Measurements from ENCODE around the gene ACE2.

The ACE2 gene

DNA sequence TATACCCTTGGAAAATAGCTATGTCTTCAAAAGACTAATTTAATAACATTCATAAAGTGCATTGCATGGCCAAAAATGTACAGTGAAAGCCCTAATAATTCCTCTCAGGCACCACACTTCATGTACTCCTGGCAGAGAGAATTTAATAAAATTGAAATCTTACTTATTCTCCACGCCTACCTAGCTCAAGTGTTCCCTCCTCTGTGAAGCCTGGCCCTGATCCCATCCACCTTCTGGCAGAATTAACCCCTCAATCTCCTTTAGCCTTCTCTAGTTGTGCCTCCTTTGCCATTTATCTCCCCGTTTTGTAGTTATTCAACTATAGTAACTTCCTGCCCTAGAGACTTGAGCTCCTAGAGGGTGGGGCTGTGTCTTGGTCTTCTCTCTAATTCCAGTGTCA lies 26.7 kb downstream of the ACE2 start:
- DNase-seq (ENCODE audit: low spot score): no peak

DNA sequence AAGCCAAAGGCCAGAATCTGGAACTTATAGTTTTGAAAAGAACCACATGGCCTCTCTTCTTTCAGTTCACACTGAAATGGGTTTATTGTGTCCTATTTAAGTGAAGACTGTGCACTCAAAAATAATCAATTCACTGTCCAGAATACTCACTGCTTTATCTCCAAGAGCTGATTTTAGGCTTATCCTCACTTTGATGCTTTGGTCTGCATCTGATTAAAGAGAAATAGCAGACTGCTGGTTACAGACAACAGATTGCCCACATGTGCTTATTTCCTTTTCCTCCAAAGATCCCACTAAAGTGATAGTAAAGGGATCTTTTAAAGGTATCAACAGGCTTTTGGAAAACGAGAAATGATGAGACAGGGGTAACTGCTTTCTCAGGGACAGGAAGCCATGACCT lies 30.6 kb downstream of the ACE2 start:
- no peak for DNase-seq (ENCODE audit: low spot score)

DNA sequence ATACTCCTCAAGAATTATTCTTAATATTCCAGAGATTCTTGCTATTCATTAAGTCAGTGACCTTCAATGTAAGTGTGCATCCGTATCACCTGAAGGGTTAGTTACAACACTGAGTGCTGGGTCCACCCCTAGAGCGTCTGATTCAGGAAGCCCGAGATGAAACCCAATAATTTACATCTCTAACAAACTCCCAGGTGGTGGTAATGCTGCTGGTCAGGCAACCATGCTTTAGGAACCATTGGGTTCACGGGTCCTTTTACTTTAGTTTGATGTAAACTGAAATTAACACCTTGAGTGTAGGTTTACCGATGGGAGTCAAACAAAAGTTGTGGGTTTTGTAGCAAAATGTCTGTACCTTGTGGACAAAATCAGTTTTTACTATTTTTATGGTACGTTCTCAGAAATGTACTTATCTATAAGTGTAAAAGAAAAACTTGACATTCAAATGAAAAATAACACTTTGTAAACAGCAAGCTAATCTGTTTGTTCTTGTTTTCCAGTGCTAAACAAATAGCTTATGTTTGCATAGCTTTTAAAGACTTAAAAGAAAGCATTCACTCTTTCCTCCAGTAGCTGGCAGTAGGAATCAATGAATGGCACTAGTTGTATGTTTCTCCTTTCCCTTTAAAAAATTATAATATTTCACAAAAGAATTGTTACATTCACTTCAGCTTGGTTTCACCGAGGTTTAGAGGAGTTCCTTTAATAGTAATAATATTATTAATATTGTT lies 32.7 kb downstream of the ACE2 start:
- DNase-seq (ENCODE audit: low spot score): no peak

DNA sequence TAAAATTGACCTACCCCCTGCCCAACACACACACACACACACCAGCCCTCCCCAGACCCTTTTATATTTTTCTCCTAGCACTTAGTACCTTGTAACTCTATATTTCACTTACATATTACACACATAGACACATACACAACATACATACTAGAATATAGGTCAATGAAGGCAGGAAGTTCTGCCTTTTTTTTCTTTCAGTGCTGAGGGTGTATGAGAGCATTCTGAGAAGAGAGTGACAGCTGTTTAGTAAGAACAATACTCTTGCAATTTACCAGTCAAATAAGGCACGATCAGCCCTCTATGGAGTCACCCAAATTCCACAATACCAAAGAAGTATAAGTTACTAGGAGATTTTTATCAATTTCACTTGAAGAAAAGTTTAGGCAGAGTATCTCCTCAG lies 33.5 kb downstream of the ACE2 start:
- no peak for DNase-seq (ENCODE audit: low spot score)

DNA sequence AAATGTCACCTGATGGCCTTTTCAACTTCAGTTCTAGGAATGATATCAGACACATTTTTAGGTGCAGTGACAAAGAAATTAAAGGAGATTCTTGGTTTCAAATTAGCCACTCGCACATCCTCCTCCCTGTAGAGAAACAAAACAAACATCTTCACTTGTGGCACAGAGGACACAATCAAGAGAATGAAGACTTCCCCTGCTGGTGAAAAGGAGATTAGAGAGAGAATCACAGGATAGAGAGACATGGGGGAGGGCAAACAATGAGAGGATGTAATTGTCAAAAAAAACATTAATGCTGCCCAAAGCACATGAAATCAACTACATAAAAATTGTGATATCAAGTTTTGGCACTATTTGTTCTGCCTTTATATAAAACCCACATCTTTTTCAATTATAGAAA lies 34.5 kb downstream of the ACE2 start:
- DNase-seq (ENCODE audit: low spot score): no peak

DNA sequence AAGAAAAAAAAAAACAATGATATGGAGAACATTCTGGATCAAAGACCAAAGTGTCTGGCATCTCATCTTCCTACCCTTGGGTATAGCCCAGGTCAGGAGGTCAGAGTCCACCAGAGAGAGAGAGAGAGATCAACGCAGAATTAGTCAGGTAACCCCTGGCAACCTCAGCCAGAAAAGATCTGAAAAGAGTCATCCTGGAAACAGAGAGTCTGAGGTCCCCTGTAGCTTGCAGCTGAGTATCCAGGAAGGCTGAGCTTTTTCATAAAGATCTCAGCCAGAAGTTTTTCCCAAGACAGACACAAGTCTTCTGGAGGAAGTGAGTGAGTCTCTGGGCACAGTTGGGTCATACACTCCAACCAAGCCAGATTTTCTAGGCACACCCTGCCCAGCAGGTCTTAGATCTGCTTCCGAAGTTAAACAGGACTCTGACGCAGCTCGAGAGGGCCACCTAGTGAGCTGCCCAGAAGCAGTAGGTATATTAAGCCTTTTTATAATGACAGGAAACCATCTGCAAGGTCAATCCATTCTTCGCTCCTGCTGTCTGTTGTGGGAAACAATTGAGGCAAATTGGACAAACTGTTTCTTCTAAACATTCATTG lies 35.7 kb downstream of the ACE2 start:
- DNase-seq (ENCODE audit: low spot score): peak; percentile 60

- DNase-seq (ENCODE audit: low spot score): no peak
Measured at GRCh38 chrX:15563056-15563455, 37.7 kb downstream of the ACE2 start.

DNA sequence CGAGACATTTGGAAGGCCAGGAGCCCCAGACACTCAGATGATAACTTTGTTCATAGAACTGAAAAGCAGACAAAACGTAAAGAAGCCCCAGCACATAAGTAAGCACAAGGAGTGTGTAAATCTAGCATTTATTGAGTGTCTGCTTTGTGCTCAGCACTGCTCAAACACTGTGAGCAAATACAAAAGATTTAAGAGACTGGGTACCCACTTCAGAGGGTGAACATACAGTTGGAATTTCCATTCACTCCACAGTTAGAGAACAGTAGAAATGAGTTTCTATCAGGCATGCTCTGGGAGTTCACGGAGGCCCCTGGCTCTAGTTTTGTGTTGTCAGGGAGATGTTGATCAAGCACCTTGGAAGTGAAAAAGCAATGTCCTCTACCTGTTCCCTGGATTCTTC lies 39.8 kb downstream of the ACE2 start:
- no peak for DNase-seq (ENCODE audit: low spot score)

- DNase-seq (ENCODE audit: low spot score): no peak
Measured at GRCh38 chrX:15559227-15559626, 41.5 kb downstream of the ACE2 start.

DNA sequence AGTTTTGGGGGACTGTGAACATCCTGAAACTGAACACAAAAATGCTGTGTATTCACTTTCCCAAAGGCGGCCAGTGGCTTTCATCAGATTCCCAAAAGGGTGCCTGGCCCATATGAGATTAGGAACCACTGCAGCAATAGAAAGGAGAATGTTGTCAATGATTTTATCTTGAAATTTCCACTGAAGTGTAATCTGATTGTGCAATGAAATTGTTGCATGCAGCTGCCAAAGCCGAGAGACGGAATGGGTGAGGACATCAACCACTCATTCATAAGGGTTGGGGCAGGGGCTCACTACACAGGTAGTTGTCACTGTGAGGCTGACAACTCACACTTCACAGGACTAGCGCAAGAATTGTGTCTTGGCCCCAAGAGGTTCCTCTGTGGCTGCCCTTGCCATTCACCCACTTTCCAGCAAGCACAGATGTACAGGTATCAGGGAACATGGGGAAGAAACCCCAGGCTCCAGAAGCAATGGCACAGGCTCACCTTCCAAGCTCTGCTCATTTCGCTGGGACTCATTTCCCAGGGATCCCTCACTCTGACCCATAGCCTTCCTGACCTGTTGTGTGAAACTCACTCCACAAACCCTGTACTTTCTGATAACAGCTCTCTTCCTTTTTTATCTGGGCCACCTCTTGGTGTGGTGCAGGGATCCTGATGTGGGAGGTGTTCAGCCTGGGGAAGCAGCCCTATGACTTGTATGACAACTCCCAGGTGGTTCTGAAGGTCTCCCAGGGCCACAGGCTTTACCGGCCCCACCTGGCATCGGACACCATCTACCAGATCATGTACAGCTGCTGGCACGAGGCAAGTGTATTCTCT lies 51.4 kb downstream of the ACE2 start:
- no peak for DNase-seq (ENCODE audit: low spot score)

DNA sequence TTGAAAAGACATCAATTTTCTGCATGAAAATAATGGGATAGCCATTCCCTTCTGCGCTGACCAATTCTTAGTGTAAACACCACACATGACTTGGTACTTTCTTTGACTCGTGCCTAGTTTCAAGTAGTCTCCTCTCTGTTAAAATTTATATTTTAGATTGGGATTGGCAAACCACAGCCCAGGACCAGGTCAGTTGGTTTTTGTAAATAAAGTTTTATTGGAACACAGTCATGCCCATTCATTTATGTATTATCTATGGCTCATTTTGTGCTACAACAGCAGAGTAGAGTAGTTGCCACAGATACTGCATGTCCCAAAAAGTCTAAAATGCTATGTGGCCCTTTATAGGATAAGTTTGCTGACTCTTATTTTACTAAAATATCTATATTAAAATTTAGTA lies 53.4 kb downstream of the ACE2 start:
- DNase-seq (ENCODE audit: low spot score): no peak

DNA sequence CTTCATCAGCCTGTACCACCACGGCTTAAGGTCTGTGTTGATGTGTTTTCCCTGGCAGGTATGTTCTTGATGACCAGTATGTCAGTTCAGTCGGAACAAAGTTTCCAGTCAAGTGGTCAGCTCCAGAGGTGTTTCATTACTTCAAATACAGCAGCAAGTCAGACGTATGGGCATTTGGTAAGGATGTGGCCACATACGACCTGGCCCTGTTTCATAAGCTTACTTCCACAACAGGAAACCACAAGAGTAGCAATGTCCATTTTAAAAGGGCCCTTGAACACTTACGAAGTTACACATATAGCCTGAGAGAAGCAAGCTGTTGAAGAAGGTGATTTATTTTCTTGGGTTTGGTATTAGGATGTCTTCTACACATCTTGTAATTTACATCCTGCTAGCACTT lies 54.0 kb downstream of the ACE2 start:
- DNase-seq (ENCODE audit: low spot score): no peak

DNA sequence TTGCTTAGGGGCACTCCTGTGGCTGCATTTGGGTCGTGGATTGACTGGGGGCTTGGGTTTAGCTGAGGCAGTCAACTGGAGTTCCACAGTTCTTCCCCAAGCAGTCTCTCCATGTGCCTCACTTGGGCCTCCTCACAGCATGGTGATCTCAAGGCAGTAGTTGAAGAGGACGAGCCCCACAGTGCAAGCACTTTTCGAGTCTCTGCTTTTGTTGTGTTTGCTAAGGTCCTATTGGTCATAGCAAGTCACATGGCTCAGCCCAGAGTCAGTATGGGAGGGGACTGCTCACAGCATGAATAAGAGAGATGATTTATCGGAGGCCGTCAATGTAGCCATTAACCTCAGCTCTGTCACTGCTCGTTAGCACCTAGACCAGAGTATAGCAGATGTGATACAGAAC lies 70.4 kb downstream of the ACE2 start:
- DNase-seq (ENCODE audit: low spot score): no peak

- DNase-seq (ENCODE audit: low spot score): no peak
Measured at GRCh38 chrX:15529165-15529564, 71.6 kb downstream of the ACE2 start.

GRCh38 chrX:15525664-15526416 lies 74.9 kb downstream of the ACE2 start:
- DNase-seq (ENCODE audit: low spot score): no peak

- DNase-seq (ENCODE audit: low spot score): no peak
Measured at GRCh38 chrX:15524417-15524816, 76.3 kb downstream of the ACE2 start.

GRCh38 chrX:15523088-15523487 lies 77.7 kb downstream of the ACE2 start:
- DNase-seq (ENCODE audit: low spot score): no peak

DNA sequence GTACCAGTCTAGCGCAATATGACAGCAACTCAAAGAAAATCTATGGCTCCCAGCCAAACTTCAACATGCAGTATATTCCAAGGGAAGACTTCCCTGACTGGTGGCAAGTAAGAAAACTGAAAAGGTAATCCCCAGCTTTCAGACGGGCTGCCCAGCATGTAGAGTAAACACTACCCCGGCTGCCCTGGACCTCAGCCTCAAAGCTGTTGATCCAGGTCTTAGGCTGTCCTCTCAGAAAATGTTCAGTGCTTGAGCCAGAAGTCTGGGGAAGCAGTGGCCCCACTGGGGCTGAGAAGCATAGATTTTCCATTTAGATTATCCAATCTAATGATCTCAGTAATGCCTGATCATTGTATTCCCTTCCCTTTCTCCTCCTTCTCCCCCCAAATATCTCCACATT lies 78.3 kb downstream of the ACE2 start:
- DNase-seq (ENCODE audit: low spot score): no peak

DNA sequence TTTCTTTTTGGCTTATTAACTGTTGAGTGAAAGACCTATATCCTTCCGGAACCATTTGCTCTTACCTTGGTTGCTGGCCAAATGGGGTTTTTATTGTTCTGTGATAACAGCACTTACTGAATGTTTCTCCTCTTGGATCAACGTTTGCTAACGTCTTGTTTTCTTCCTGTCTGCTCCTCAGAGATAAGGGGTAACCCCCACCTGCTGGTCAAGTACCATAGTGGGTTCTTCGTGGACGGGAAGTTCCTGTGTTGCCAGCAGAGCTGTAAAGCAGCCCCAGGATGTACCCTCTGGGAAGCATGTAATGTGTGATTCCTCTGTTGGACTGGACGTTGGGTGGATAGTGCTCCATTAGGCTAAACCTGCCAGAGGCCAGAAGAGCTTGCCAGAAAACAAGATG lies 84.8 kb downstream of the ACE2 start:
- DNase-seq (ENCODE audit: low spot score): no peak

GRCh38 chrX:15514279-15514678 lies 86.5 kb downstream of the ACE2 start:
- no peak for DNase-seq (ENCODE audit: low spot score)

- DNase-seq (ENCODE audit: low spot score): no peak
Measured at GRCh38 chrX:15512401-15512965, 88.3 kb downstream of the ACE2 start.

- DNase-seq (ENCODE audit: low spot score): no peak
Measured at GRCh38 chrX:15511563-15511962, 89.2 kb downstream of the ACE2 start.

Data from ecto neural progenitor cell (in vitro differentiated cells).